ENCODE measurements around the gene MLPH.

- TF ChIP-seq CTCF (conservative IDR thresholded peaks at IDR 0.05) = no peak
- no peak for TF ChIP-seq ZFX (IDR thresholded peaks at IDR 0.05)
These were observed 3.7 kb downstream of the MLPH start for GRCh38 chr2:237490795-237491194.

All from C4-2B (cell line).